NK-92 (cell line): Measurements from ENCODE around the gene TMEM212.
"Not testable (repeated sequence)": the region's sequence is repeated elsewhere in the genome, so short reads cannot be mapped to it uniquely, and the experiment has no call there.

ENCODE experiments used
- DNase-seq: peaks from one replicate; lab custom pipeline; 2025; ENCODE audit not compliant: unreplicated experiment; lab: John Stamatoyannopoulos, UW

Gene TMEM212

DNA sequence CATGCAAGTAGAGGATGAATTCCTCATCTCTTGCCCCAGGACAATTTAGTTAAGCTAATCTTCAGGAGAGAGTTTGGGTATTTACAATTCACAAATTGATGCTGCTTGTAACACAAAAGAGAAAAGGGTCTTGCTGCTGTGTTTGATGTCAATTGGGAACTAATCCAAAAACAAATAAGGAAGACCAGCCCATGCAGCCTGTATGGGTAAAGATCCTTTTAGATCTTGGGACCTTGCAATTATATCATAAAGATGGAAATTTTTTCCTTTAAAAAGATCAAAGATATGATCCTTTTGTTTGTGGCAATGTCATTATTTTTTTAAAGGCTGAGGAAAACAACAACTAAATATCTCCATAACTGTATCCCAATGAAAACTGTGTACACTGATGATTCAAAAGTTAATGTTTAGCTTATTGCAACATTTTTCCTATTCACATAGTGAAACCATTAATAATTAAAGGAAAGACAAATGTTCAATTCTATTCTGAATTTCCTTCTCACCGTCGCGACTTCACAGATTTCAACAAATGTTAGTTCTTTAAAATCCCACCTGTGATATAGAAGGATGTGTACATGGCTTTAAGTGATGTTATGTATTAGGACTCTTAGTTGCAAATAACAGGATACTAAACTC is 40.2 kb downstream of the TMEM212 start:
- DNase-seq = no peak

DNA sequence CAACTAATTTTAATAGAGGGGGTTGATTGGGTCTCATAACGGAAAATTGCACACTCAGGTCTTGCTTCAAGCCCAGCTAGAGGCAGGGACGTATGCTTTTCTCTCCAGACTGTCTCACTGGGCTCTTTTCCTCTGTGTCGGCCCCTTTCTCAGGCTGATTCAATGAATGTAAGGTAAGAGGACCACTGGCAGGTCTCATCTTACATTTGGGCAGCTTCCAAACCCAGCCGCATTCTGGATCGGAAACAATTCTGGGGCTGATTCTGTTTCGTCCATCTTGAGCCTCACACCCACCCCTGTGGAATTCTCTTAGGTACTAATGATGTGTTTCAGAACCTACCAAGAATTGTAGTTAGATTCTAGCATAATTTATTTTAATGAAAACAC is 40.7 kb downstream of the TMEM212 start:
- no peak for DNase-seq

DNA sequence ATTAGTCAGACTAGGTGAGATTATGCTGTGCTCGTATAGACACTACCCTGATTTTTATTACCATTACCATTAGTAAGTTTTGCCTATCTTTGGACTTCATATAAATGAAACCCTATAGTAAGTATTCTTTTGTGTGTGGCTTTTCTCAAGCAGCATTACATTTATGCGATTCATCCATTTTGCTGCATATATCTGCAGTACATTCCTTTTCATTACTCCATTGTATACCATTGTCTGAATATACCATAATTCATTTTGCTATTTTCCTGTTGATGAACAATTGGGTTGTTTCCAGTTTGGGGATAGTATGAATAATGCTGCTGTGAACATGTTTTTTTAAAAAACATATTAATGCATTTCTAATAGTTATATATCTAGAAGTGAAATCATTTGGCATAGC is 45.3 kb downstream of the TMEM212 start:
- no peak for DNase-seq

DNA sequence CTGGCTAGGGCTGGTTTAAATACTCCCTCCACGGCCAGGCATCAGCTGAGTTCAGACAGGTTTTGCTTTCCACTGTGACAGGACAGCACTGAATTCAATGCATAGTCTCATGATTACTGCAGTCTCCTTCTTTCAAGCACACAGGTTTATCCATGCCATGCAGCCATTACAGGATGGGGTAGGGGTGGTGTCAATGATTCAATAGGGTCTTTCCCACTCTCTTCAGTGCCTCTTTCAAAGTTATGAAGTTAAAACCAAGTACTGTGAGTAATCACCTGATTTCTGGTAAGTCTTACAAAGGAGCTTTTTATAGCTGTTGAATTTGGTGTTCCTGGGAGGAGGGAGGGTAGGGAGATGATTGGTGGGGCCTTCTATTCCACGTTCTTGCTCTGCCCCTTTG is 47.2 kb downstream of the TMEM212 start:
- no peak for DNase-seq

DNA sequence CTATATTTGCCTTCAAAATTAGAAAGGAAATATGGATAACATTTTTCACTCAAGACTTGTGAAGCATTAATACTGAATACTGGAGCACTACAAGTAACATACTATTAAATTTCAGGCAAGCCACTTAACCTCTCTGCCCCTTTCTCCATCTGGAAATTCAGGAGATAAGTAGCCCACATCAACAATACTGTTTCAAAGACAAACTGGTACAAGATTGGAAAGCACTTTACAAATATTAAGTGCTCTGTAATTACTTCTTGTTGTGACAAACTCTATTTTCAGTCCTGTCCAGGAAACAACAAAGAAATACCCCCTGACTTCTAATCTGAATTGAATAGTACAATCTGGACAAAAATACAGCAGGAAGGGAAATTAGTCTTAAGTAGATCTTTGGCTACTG is 49.3 kb downstream of the TMEM212 start:
- DNase-seq = no peak

DNA sequence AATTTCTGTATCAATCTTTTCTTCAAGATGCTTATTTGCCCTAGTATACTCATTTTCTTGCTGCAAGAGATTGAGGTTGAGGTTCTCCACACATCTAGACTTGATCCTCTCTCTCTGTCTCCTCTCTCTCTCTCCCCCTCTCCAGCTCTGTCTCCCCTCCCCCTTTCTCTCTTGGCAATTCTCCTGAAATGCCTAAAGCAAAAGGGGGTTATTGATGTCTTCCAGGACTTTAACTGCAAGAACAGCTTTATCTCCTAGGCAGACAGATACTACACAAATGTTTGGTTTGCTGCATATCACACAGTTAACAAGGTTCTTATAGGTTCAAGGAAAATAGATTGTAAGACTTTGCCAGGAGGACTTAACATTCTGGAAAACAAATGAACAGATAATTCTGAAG is 52.1 kb downstream of the TMEM212 start:
- no peak for DNase-seq

DNA sequence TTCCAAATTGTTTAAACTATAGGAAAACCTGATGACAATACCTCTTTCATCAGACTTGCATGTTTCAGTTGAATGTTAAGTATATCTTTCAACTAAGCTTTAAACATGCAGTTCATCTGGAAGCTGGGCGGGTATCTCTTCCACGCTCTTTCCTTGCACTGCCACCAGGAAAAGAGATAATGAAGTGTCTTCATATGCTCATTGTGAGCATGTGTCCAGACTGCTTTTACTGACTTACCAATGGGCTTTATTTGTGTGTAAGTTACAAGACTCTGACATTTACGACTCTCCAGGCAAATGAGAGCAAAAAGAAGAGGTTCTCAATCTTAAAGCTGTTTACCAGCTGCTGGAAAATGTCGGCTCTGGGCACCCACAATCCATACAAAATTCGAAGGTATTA is 52.8 kb downstream of the TMEM212 start:
- no peak for DNase-seq

DNA sequence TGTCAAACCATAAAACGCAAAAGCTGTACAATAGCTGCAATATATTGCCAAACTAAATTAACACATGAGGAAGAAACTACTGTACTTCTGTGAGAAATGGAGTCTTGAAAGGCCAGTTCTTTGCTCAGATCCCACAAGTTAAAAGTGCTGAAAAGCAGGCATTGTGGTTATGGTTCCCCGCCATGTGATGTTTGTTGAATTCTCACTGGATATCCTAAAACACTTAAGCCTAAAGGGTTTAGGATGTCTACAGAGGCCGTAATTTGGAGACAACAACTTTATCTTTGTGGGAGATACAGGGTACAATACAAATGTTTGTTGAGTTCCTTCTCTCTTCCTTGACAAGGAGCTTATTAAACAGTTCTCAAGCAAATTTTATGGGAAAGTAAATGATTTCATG is 53.2 kb downstream of the TMEM212 start:
- DNase-seq = no peak

DNA sequence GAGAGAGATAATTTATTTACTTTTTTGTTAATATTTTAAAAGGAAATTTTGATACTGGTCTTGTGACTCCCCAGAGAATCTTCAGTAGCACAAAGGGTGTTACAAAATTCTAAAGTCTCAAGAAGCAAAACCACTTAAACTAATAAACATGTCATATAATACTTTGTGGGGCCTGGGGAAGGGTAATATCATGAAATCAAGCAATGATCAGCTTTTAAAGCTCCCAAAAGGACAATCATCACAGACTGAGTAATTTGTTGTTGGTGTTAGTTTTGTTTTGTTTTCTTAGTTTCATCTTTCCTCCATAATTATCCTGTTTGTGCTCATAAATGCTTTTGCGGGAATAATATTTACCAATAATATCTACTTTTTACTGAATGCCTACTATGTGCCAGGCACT is 55.0 kb downstream of the TMEM212 start:
- DNase-seq = no peak

DNA sequence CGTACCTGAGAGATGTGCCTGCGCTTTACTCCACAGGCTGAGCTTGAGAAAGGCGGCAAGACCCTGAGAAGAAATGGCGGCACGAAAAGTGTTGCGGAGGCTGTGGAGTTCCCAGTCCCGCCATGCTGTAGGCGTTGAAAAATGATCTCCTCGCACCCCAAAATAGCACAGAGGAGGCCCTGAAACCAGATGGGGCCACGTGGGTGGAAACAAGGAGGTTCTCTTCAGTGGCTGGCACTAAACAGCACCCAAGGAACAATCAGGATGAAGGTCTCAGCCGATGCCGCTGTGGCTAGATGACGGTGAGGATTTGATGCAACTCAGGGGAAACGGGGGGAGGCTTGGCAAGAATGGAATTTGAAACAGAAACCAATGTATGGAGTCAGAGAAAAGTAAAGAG is 57.3 kb downstream of the TMEM212 start:
- no peak for DNase-seq

DNA sequence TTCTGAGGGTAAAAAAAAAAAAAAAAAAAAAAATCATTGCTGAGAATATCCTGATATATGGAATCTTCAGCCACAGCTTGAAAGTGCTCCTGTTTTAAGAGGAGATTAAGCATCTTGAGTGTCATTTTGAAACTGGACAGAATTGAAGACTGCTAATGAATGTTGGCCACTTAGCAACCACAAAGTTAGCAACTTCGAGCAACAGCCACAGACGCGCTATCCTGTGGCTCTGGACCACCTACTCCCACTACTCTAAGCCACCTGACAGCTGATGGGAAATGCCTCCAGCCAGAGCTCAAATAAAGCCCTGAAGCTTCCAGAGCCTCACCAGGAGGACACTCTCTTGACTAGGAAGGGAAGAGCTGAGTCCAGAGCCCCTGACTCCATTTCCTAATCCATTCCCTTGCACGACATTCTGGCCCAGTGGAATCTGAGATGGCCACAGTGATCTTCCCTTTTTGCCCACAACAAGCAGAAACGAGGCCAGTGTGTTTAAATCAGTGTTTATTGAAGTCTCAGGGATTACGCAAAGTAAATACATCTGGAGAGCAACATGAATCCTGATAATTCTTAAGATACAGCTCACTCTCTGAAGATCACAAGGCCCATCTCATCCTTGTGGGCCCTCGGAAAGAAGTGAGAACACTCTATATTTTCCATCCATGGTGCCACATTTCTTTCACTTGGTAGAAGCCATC is 58.6 kb downstream of the TMEM212 start:
- no peak for DNase-seq

DNA sequence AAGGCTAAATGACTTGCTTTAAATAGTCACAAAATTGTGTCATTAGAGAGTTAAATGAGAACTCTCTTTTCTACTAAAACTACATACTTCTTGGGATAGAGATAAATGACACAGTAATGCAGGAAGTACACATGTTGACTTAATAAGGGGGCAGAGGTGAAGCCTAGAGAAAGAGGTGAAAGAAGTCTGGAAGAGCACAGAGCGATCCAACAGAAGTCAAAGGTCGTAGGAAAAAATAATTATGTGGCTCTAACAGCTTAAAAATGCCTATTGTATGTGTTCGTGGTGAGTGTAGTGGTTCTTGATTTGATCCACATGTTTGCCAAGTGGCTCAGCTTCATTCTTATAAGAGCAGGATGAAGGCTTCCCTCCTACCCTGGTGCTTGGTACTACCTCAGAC is 61.7 kb downstream of the TMEM212 start:
- DNase-seq = no peak

DNA sequence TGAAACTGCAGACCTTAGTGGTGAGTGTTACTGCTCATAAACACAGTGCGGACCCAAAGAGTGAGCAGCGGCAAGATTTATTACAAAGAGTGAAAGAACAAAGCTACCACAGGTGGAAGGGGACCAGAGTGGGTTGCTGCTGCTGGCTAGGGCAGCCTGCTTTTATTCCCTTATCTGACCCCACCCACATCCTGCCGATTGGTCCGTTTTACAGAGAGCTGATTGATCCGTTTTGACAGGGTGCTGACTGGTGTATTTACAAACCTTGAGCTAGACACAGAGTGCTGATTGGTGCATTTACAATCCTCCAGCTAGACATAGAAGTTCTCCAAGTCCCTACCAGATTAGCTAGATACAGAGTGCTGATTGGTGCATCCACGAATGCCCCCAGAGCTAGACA is 63.4 kb downstream of the TMEM212 start:
- DNase-seq = not testable (repeated sequence)

DNA sequence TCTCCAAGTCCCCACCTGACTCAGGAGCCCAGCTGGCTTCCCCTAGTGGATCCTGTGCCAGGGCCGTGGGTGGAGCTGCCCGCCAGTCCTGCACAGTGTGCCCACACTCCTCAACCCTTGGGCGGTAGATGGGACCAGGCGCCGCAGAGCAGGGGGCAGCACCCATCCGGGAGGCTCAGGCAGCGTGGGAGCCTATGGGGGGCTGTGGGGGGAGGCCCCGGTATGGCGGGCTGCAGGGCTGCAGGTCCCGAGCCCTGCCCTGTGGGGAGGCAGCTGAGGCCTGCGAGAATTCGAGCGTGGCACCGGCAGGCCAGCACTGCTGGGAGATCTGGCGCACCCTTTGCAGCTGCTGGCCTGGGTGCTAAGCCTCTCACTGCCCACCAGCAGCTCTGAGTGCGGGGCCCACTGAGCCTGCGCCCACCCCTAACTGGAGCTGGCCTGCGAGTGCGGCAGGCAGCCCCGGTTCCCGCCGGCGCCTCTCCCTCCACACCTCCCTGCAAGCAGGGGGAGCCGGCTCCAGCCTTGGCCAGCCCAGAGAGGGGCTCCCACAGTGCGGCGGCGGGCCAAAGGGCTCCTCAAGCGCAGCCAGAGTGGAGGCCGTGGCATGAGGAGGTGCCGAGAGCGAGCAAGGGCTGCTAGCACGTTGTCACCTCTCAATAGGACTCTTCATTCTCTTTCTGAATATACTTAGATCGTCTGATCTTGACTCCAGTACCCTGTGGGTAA is 64.0 kb downstream of the TMEM212 start:
- DNase-seq = no peak

DNA sequence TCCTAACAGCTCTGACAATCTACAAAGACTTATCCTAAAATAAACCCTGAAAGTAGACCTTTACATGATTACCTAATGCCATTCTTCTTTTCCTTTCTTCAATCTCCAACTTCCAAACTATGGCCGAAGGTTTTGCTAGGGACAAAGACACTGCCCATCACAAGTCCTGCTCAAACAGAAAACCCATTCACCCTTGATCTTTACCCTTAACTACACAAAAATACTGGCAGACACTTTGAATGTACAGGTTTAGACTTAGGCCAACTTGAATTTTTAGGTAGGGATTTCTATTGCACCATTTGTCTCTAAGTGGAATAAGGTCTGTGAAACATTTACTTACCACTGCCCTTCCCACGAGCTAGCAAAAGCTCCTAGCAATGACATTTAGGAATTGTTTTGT is 64.6 kb downstream of the TMEM212 start:
- no peak for DNase-seq

DNA sequence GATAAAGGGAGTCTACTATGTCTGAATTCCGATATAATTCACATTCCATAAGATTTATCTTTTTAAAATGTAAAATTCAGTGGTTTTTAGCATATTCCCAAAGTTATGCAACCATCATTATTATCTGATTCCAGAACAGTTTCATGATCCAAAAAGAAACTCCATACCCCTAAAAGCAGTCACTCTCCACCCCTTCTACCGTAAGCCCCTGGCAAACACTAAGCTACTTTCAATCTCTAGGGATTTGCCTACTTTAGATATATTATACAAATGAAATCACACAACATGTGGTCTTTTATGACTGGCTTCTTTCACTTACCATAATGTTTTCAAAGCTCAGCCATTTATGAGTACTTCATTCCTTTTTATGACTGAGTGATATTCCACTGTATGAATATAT is 65.6 kb downstream of the TMEM212 start:
- DNase-seq = no peak
